Psoas muscle (tissue), 8 donors: ENCODE data around the gene MGAT2. TPM values are rescaled to one million over a fixed set of nuclear protein-coding genes. Genes with fewer than 3 reads are reported as not detected.

Experiments
- ATAC-seq, 4 donors: fragments of 200-7000 bp; cut with Tn5 transposase; one replicate each; pipeline ENCODE4 v1.9.1; 2020; ENCODE audit warnings: moderate library complexity in 3 of 4, mild to moderate bottlenecking in 2 of 4
- DNase-seq, 2 donors: peaks; one replicate each; pipeline ENCODE4 v3.0.0-alpha.2; 2020
- H3K27ac ChIP-seq: fragments of 200-600 bp; one replicate; pipeline ENCODE4 v1.8.0; 2022
- H3K27me3 ChIP-seq, 3 donors: fragments of 200-600 bp in 1 of 3; one replicate each; pipeline versions ENCODE4 v1.6.1 to v1.8.0; 2013 to 2022; ENCODE audit warnings: low read length in 2 of 3, mild to moderate bottlenecking in 2 of 3, moderate library complexity in 1 of 3; ENCODE audit not compliant: insufficient read depth in 3 of 3
- H3K36me3 ChIP-seq, 2 donors: fragments of 200-600 bp in 1 of 2; one replicate each; pipeline versions ENCODE4 v1.6.1 to v1.8.0; 2013 to 2022; ENCODE audit warnings: low read depth in 1 of 2, mild to moderate bottlenecking in 1 of 2, moderate library complexity in 1 of 2; ENCODE audit not compliant: insufficient read depth in 1 of 2
- H3K4me1 ChIP-seq: fragments of 200-600 bp; one replicate; pipeline ENCODE4 v1.8.0; 2022
- H3K4me3 ChIP-seq: fragments of 200-600 bp; one replicate; pipeline ENCODE4 v1.8.0; 2022; ENCODE audit warnings: mild to moderate bottlenecking
- H3K9me3 ChIP-seq: fragments of 200-600 bp; one replicate; pipeline ENCODE4 v1.8.0; 2022
- WGBS, 3 donors: extraction: QIAGEN DNeasy Blood & Tissue Kit; methylation state at CpG; one replicate each; pipeline versions ENCODE4 v1.1.6 to v1.1.7; 2013; 5-methylcytosine and 5-hydroxymethylcytosine counted together
- intact Hi-C, 2 donors: fragments of 100-400 bp; cut with DNase I; formaldehyde crosslinking; loops; one replicate each; pipeline versions ENCODE4 v1.11.0 to v1.14.2; 2022
- long read RNA-seq, 2 donors: library from polyadenylated mRNA; unstranded; transcript quantifications; one replicate each; pipeline ENCODE4 v2.0.0, GENCODE V29; 2021
- polyA plus RNA-seq, 3 donors: library from polyadenylated mRNA; stranded (reverse); fragments of 200-250 nt; gene quantifications; one replicate each; pipeline ENCODE4 v1.2.3, GENCODE V29; 2013
- total RNA-seq, 4 donors: library from RNA; stranded (reverse); fragmentation: NEBNext Ultra II Directional in 2 of 4; extraction: Animal tissue kit (Norgen Biotek cat#: 25700) in 2 of 4; gene quantifications; one replicate each; pipeline versions ENCODE4 v1.2.1 to v1.2.4, GENCODE V29; 2021 to 2023
- TF ChIP-seq, protein P1 (sequence below): fragments of 200-600 bp; IDR thresholded peaks from one replicate; pipeline ENCODE4 v1.8.0; 2022; ENCODE audit warnings: antibody characterized with exemption
- donor health status: healthy with polysubstance abuse.
- donor health status: DM: no; HTN: no; CAD: no; lungs with moderate emphysema.
- donor health status: Bipolar disorder and iron deficiency.
- donor health status: healthy.
- donor health status: DM: yes; HTN: yes; CAD: no.
- donor health status: DM: no; HTN: no; CAD: no.
- donor health status: DM: no; HTN: no; CAD: no.
- donor health status: DM: yes; HTN: yes; CAD: no.

MGAT2 gene
- total RNA-seq (10 to 100 TPM in 1 of 4 donors, 1 to 10 TPM in 3; 8.0 to 12.4 (median 9.3) TPM), polyA plus RNA-seq (10 to 100 TPM in 2 of 3 donors, 1 to 10 TPM in 1; 5.5 to 11.4 (median 10.6) TPM)
- long read RNA-seq, donor 1, transcript MGAT2-201 (1 exons, 2,687 nt) = major isoform, 9 of 9 reads
- long read RNA-seq, donor 1, partial matches to known transcripts = 0 of 9 reads
- long read RNA-seq, donor 1, other reads (novel, unspliced or antisense) = 0 of 9 reads
- long read RNA-seq, donor 2, transcript MGAT2-201 (1 exons, 2,687 nt) = major isoform, 13 of 13 reads
- long read RNA-seq, donor 2, partial matches to known transcripts = 0 of 13 reads
- long read RNA-seq, donor 2, other reads (novel, unspliced or antisense) = 0 of 13 reads

DNA sequence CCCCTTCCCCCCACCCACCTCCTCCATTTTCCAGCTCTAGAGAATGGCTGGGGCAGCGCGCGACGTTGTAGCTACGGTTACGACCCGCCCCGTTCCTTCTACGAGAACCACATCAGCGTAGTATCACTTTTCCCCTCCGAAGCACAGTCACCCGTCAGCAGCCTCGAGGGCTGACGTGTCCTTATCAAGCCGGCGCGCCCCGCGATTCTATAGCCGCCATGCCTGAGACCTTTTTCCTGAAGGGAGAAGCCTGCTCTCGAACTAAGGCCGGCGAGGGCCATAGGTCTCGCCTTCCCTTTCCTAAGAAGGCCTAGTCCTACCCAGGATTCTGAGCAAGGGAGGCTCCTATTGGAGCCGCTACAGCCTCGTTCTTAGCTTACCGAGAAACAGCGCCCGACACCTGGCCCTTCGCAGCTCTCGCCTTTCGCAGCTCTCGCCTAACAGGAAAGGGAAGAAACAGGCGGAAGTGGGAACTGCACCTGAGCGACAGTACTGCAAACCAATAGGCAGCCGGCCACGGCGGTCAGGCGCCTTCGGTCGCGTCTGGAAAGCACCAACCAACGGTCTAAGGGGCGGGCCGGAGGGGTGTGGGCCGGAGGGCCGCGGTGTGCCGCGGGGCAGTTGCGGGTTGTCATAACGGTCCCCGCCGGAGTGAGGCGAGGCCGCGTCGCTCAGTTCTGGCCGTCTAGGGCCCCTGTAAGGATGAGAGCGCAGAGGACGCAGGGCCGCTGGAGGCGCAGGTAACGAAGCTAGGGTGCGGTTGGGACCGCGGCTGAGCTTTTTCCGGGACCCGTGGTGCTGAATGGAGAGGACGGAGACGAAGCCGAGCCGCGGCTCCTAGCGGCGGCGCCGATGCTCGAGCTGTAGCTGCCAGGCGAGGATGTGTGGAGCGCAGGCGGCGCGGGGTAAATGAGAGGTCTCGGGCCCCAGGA lies at the start of gene MGAT2, which contains the start of gene RPL36AL:
Gene MGAT2 (plus strand): TSS at position 618 of the 932 bp plus-strand sequence. CDS start 470 bp downstream, outside the sequence.
Gene RPL36AL (minus strand): TSS at position 445 of the 932 bp plus-strand sequence. CDS start 1,522 bp downstream, outside the sequence.
- Histone ChIP-seq H3K27ac (peak within 1 kb of the TSS; percentile 96), H3K36me3 (peaks cover 0 to 26% of the 10 kb centered on the region in 2 donors), H3K9me3 (no peaks in the 10 kb centered on the region), H3K27me3 (no peaks in the 10 kb centered on the region), H3K4me3 (peak within 1 kb of the TSS; percentile 80), H3K4me1 (peaks cover 46% of the 10 kb centered on the region)
- DNase-seq (peak; percentile 99), ATAC-seq (peak; percentile 97 to 99 (median 98))
- TF ChIP-seq, protein P1, sequence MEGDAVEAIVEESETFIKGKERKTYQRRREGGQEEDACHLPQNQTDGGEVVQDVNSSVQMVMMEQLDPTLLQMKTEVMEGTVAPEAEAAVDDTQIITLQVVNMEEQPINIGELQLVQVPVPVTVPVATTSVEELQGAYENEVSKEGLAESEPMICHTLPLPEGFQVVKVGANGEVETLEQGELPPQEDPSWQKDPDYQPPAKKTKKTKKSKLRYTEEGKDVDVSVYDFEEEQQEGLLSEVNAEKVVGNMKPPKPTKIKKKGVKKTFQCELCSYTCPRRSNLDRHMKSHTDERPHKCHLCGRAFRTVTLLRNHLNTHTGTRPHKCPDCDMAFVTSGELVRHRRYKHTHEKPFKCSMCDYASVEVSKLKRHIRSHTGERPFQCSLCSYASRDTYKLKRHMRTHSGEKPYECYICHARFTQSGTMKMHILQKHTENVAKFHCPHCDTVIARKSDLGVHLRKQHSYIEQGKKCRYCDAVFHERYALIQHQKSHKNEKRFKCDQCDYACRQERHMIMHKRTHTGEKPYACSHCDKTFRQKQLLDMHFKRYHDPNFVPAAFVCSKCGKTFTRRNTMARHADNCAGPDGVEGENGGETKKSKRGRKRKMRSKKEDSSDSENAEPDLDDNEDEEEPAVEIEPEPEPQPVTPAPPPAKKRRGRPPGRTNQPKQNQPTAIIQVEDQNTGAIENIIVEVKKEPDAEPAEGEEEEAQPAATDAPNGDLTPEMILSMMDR = peak; percentile 14
- 0% methylated on average over 78 to 85 of the region's 85 CpGs for WGBS, 3 donors
- intact Hi-C loops = loop anchor here (5.0 to 10.0 kb wide), 2 partner anchors 33 to 494 kb away; partner anchors contain the start of genes RPS29 (in 1 of the 2) and VCPKMT (in 1 of the 2)

DNA sequence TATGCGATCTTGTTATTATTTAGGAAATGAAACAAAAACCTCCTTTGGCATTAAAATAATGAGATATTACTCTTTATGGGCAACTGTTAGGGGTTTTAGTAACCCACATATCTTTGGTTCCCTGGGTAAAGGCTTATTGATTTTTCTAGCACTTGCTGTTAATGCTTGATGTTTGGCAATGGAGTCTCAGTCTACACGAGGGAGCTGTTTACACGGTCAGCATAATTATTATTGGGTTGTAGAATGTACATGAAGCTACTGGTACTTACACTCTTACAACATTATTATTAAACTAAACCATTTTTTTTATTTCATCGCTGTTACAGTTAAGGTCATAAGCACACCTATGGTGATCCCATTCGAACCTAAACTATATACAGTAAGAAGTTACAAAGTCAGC lies 46.6 kb upstream of the MGAT2 start:
- 84 to 86% (median 85%) methylated on average over 5 of the region's 5 CpGs for WGBS, 3 donors
- Histone ChIP-seq H3K9me3 (no peaks in the 10 kb centered on the region), H3K4me3 (no peak overlapping the region), H3K4me1 (peaks cover 3% of the 10 kb centered on the region), H3K36me3 (peaks cover 0 to 54% of the 10 kb centered on the region in 2 donors), H3K27me3 (no peaks in the 10 kb centered on the region), H3K27ac (no peak overlapping the region)
- TF ChIP-seq, protein P1 = no peak
- DNase-seq = no peak
- no peak for ATAC-seq
- intact Hi-C loops = no loop called here

DNA sequence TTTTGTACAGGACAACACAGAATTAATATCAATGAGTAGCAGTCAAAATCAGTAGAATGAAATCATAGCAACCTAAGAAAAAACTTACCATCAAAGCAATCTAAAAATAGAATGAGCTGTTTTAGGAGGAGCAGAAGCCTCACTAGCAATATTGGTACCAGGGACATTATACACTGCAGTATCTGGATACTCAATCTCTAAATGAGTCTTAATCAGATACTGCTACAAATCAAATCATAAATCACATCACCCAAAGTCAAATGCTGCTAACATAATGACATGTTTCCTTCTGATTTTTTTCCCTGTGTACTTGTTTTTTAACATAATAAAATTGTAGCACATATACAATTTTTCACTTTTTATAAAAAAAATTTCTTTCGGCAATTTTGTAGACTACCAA lies 42.5 kb upstream of the MGAT2 start:
- intact Hi-C loops = no loop called here
- Histone ChIP-seq H3K4me1 (peaks cover 14% of the 10 kb centered on the region), H3K4me3 (no peak overlapping the region), H3K36me3 (peaks cover 9 to 56% of the 10 kb centered on the region in 2 donors), H3K27me3 (no peaks in the 10 kb centered on the region), H3K27ac (no peak overlapping the region), H3K9me3 (no peaks in the 10 kb centered on the region)
- WGBS, 3 donors = 98 to 100% (median 100%) methylated on average over 1 of the region's 1 CpG
- ATAC-seq (no peak), DNase-seq (no peak)
- TF ChIP-seq, protein P1 = no peak

DNA sequence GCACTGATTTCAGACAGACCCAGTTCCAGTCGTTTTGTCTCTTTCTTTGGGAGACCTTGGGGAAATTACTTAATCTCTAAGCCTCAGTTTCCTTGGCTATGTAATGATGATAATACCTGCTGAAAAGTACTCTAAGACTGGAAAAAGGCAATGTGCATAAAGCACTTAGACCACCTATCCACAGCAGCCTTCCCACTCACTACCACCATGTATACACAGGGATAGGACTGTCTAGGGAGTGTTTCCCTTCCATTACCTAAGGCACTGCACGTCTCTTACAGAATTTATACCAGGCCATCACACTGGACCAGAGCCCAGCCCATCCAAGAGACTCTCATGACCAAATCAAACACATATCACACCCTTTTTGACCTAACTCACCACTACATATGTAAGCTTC lies 40.8 kb upstream of the MGAT2 start:
- Histone ChIP-seq H3K27ac (no peak overlapping the region), H3K36me3 (peaks cover 9 to 58% of the 10 kb centered on the region in 2 donors), H3K4me1 (peaks cover 25% of the 10 kb centered on the region), H3K27me3 (no peaks in the 10 kb centered on the region), H3K9me3 (no peaks in the 10 kb centered on the region), H3K4me3 (no peak overlapping the region)
- DNase-seq = no peak
- ATAC-seq = no peak
- TF ChIP-seq, protein P1 = no peak
- 78 to 87% (median 85%) methylated on average over 2 of the region's 2 CpGs for WGBS, 3 donors
- intact Hi-C loops = no loop called here
